Measurements from ENCODE around the gene ERN1. TPM values are rescaled to one million over a fixed set of nuclear protein-coding genes. Genes with fewer than 3 reads are reported as not detected.

The ERN1 gene
- total and polyA plus RNA-seq, 2 of the 13 experiments (the other 11 are each of a cell fraction or from before 2014, with no cell fraction given), result 6.0 to 12.7 TPM

GRCh38 chr17:64178011-64178825 lies 48.3 kb upstream of the ERN1 start (continued):
- no peak for TF ChIP-seq ZNF646 (CRISPR knock-in tag; IDR thresholded peaks at IDR 0.05)
- no peak for TF ChIP-seq AGO2 (optimal IDR thresholded peaks at IDR 0.05; ENCODE audit: low read depth, low read length)
- no peak for TF ChIP-seq PREB (CRISPR knock-in tag; IDR thresholded peaks at IDR 0.05)
- no peak for TF ChIP-seq ZSCAN29 (CRISPR knock-in tag; conservative IDR thresholded peaks at IDR 0.05)
- peak in 1 of 2 experiments; percentile 68; a peak in 1 of 4 replicates for TF ChIP-seq KLF16 (CRISPR knock-in tag; IDR thresholded peaks at IDR 0.05)
- no peak for TF ChIP-seq HHEX (CRISPR knock-in tag; IDR thresholded peaks at IDR 0.05)
- no peak for TF ChIP-seq RBM22 (optimal IDR thresholded peaks at IDR 0.05; ENCODE audit: low read length)
- peak; percentile 87 for TF ChIP-seq ZNF331 (CRISPR knock-in tag; IDR thresholded peaks at IDR 0.05)
- TF ChIP-seq ZNF639 (CRISPR knock-in tag; conservative IDR thresholded peaks at IDR 0.05), result no peak
- peak; percentile 96 for TF ChIP-seq HIC2 (CRISPR knock-in tag; IDR thresholded peaks at IDR 0.05; ENCODE audit: low read depth)
- no peak for TF ChIP-seq CHCHD3 (CRISPR knock-in tag; IDR thresholded peaks at IDR 0.05)
- no peak for TF ChIP-seq RBM39 (IDR thresholded peaks at IDR 0.05; ENCODE audit: low read depth, low read length, poor library complexity, severe bottlenecking)
- TF ChIP-seq GZF1 (CRISPR knock-in tag; IDR thresholded peaks at IDR 0.05), result no peak
- TF ChIP-seq MXD1 (CRISPR knock-in tag; IDR thresholded peaks at IDR 0.05), result no peak
- peak; percentile 59 for TF ChIP-seq ATF2 (CRISPR knock-in tag; IDR thresholded peaks at IDR 0.05)
- TF ChIP-seq U2AF1 (optimal IDR thresholded peaks at IDR 0.05; ENCODE audit: low read depth, low read length), result no peak

All from HepG2 (cell line).